CD1c-positive myeloid dendritic cell (primary cell): ENCODE measurements around the gene PLOD2.
A peak's percentile ranks its signal among the peaks of the same experiment; 100 is the strongest.

ENCODE experiments used
- DNase-seq: peaks from one replicate; pipeline ENCODE4 v3.0.0-alpha.2; 2016; ENCODE audit errors: extremely low spot score

PLOD2 gene

DNA sequence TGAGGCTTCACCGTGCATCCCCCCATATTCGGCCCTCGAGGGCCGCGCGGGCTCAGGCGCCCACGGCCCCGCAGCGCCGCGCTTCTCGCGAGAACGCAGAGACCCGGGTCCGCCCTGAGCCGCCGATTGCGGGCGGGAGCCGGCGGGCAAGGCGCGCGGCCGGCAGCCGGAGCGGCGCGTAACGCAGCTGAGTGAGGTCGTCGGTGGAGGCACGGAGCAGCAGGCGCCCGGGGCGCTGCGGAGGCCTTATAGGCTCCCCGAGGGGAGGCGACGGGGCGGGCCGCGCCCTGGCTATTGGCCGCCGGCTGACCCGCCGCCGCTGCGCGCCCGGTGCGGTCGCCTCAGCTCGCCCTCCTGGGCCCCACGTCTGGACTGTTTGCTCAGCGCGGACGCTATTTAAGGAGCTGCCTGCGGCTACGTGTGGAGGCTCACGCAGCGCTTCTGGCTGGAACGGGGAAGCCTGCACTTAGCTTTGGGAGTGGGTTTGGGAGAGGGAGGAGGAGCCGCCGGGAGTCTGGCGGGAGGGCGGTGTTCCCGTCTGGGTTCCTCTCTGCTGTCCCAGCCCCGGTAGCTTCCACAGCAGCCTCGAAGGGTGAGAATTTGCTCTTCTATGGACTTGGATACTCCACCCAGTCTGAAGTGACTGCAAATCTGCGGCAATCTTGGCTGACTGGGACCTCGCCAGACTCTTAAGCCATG lies at the start of gene PLOD2:
Gene PLOD2 (minus strand): TSS at position 221 of the 699 bp plus-strand sequence. CDS start 195 bp downstream, at position 26.
- peak; percentile 40 for DNase-seq

DNA sequence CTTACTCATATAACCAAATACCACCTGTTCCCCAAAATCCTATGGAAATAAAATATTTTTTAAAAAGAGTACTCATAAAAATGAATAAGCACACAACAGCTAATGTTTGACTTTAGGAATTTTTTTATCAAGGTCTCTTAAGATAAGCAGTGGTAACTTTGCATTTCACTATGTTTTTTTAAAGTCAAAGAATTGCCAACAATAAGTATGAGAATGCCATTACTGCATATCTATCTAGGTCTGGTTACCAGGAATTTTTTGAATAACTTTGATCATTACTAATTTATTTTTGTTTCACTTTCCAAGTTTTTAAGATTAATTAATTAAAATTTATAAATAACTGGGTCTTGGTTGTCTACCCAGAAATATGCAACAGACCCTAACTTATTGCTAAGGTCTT lies 48.4 kb upstream of the PLOD2 start:
- no peak for DNase-seq

DNA sequence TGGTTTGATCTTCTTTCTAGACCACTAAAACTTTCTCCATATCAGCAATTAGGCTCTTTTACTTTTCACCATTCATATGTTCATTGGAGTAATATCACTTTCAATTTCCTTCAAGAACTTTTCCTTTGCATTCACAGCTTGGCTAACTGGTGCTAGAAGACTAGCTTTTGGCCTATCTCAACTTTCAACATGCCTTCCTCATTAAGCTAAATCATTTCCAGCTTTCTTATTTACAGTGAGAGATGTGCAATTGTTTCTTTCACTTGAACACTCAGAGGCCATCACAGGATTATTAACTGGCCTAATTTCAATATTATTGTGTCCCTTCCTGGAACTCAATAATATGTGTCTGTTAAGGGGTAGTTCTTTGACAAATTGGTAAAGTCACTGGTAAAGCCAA lies 42.8 kb upstream of the PLOD2 start:
- DNase-seq, result no peak

DNA sequence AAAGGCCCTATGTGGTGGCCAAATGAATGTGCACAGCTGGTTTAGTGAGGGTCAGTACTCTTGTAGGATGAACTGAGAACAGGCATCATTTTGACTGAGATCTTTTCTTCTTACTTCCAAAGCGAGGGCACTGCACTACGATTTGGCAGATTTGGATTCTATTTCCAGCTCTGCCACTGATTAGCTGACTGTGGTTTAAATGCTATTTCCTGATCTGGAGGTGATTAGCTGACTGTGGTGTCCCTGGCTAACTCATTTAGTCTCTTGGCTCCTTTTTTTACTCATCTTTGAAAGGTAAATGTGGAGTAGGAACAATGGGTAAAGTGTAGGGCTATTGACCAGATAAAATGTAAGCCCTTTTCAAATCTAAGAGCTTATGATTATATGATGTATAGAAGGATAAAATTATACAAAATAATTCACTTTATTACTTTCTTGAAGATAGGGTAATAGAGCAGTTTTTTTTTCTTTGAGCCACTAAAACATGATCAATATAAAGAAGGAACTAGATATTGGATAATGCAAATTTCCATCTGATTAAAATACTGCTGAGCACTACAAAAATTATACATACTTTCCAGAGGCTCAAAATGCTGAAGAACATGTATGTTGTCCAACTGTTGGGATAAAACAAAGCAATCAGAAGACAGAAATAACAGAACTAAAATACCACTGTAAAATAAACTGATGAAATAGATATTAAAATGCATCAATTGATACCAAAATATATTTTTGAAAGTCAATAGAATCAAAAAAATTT lies 39.7 kb upstream of the PLOD2 start:
- no peak for DNase-seq

DNA sequence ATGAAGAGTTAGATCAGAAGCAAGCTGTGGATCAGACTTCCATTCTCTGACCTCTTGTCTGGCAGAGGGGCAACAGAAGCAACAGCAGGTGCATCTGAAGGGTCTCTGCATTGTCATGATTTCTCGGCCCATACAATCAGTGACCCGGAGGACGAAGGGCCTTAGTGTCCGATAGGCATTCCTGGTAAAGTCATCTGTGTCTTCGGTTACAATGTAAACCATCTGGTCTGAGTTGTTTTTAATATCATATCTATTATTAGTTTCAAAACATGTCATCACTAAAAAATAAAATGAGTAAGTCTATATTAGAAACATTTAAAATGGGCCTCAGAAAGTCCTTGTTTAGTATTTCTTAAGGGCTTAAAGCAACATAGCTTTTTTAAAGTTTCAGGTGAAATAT lies 38.8 kb upstream of the PLOD2 start:
- no peak for DNase-seq

DNA sequence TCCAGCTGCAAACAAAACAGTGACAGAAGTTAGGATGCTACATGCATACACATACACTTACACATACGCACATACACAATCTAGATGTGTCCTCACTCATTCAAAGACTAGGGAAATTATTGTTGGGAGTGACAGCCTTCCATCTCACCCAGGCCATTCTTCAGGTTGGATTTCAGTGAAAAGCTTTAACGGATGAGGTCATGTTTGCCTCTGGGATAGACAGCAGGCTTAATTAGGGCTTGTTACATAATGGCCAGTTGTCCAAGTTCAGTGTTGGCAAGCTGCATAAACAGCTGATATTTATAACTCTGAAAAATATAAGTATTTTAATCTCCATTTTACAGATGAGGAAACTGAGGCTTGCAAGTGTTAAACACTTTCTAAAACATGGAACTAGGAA lies 35.8 kb upstream of the PLOD2 start:
- no peak for DNase-seq

DNA sequence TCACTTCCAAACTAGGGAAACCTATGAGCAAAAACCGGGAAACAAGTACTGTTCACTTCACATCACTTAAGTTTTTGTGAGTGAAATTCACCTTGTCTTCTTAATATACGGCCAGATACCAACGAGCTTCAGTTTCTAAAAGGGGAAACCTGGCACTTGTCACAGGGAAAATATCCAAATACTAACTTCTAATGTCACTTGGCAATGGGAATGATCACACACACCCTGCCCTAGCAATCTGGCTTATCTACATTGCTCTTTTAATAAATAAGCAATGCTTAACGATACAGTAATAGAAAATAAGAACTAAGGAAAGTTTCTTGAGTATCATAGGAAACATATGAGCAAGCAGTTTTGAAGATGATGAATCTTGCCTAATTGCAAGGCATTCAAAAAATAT lies 34.6 kb upstream of the PLOD2 start:
- no peak for DNase-seq

DNA sequence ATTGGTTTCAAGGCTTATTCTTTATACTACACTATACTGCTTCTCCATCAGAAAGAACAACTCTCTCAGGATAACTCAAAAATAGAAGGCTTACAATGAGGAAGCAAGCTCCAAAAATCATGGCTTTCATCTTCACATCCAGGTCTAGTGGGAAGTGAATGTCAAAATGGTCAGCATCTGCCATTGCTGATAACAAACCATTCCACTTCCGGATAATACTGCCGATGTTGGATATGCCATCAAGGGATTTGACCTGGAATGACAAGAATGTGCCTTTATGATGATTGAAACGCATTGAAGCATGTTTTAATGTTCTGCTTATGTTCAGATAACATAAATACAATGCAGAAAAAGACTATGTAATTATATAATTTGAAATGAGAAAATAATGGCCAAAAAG lies 34.0 kb upstream of the PLOD2 start:
- no peak for DNase-seq

DNA sequence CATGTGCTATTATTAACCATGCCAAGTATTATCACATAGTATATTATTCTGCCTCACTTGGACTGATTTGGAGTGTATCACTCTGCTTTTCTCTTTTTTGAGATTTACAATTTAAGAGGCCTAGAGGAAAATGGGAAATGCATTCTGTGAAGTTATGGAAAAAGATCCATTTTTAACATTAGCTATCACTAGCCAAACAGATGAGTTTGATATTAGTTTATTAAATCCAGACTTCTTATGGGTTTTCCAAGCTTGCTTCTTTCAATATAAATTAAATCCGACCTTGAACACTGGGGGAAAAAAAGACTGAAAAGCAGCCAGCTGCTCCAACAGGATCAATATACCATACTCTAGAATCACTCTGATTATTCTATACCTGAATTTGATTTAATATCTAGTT lies 30.1 kb upstream of the PLOD2 start:
- no peak for DNase-seq

DNA sequence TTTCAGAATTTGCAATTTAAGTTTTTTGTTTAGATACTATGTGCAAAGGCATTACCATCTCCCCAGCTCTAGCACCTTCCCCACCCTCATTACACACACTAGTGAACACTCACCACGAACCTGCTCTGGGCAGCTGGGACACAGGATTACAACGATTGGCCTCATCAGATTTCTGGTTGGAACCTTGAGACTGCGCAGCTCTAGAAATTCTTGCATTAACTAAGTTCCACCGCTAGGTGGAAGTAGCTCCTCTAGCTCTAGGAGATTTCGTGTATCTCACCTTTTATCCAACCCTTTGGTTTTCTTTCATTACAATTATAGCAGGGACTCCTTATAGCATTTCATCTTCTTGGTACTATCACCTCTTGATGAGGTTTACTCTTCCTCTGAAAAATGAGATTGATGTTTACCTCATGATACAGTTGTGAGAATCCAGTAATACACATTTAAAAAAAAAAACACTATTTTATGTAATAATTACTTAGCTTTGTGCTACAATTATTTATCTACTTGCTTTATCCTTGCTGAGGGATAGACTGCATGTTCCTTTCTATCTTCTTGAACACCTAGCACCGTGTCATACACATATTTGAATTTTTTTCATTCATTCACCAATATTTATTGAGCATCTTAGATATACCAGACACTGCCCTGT lies 28.7 kb upstream of the PLOD2 start:
- peak; percentile 52 for DNase-seq

DNA sequence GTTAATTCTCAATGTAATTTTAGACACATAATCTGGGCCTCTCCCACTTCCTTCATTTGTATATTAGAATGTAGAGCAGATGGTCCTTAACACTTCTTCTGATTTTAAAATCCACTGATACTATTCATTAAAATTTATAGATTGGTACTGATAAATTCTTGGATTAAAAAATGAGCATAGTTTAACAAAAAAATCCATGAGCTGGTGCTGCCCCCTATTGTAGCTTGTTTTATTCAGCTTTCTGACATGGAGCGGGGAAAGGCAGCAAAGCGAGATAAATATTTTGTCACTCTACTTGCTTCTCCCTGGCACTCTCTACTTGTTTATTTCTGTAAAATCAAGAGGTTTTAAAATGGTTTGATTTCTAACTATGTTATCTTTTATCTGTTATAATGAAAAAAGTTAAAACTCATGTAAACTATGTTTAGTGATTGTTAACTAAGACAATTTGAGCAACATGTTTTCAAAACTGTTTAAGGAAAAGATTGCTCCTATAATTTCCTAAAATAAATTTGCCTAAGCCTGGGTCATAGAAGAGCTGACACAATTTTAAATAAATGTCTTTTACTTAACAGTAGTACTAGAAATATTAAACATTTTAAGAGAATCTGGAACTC lies 26.5 kb upstream of the PLOD2 start:
- no peak for DNase-seq

DNA sequence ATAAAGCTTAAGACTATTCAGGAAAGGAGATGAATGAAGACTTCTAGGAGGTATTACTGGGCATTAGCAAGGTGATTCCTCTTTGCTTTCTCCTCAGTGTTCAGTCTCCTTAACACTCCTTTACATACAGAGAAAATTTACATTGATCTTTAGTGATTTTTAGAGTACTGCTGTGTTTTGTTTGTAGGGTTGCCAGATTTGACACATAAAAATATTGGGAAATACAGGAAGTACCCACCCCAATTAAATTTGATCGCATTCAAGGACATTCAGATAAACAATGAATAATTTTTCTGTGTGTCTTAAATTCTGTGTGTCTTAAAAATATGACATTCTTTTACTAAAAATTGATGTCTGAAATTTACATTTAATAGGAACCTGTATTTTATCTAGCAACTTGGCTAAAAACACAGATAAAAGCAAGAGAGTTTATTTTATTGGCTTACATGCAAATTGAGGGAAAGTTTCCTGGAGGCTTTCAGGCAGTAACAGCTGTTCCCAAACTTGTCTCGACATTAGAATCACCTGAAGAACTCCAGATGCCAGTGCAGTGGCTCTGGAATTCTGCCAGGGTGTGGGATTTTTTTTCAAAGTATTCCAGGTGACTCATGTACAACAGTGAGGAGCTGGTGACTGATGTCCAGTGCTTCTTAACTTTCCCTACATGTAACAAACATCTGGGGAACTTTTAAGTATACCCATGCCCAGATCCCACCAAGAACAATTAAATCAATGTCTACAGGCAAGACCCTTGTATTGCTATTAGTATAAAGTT lies 23.4 kb upstream of the PLOD2 start:
- DNase-seq, result no peak

DNA sequence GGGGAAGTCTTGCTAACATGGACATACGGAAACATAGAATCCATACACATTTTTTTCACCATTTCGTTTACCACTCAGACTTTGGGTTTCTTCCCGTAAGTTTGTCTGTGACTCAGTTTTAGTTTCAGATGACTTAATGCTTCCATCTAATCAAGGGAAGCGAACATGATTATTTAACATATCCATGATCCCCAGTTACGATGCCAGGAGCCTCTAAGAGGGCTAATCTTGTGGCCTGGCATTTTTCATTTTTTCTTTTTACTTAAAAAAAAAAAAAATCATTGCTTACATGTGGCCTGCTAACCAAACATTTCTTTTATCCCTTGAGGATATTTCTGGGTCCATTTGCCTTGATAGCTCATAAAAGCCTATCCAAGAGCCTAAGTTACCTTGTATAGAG lies 20.2 kb upstream of the PLOD2 start:
- DNase-seq, result no peak

DNA sequence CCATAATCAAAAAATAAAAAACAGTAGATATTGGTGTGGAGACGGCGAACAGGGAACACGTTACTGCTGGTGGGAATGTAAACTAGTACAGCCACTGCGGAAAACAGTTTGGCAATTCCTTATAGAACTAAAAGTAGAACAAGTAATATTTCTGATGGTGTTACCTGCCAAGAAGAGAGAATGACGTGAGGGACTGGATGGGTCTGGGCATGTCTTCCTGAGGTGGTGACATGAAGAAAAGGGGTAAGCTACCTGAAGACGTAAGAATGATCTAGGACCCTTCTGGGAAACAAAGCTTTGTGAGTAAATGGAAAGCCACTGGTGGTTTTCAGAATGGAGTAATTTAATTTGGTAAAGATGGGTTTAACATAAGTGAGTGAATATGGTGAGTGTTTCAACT lies 19.4 kb upstream of the PLOD2 start:
- no peak for DNase-seq

DNA sequence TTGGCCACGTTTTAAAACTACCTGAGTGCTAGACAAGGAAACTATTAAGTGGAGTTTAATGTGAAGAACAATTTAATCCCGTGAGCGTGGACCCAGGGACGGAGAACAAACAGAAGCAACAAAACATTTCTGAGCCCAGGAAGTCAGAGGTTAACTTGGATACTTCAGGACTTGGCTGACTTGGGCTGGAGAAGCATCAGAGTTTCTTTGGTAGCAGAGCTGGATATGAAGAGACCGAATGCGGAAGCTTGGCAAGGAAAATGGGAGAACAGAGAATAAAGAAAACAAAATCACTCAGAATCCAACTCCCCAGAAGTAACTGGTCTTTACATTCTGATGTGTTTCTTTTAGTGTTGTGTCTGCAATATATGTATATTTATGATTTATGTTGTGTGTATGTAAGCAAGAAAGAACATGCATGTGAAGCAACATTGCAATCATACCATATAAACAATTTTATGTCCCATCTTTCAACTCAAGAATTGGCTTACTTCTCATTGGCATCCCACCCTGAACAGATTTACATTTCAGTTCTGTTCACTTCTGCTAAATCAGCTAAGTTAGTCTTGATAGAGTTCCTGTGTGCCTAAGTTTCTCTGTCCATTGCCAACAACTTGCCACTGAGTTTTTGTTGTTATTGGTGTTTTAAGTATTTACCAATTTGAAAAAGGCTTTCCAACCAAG lies 17.2 kb upstream of the PLOD2 start:
- no peak for DNase-seq

DNA sequence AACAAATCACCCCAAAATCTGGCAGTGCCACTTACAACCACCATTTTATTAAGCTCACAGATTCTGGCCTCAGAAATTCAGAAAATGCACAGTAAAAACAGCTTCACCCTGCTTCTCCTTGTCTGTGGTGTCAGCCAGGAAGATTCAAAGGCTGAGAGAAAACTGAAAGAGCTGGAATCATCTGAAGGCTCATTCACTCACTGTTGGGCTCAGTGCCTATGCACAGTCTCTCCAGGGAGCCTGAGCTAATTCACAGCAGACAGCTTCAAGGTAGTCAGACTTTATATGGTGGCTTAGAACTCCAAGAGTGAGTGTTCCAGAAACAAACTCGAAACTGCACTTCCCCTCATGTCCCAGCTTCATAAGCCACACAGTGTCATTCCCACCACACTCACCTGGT lies 16.5 kb upstream of the PLOD2 start:
- DNase-seq, result no peak

DNA sequence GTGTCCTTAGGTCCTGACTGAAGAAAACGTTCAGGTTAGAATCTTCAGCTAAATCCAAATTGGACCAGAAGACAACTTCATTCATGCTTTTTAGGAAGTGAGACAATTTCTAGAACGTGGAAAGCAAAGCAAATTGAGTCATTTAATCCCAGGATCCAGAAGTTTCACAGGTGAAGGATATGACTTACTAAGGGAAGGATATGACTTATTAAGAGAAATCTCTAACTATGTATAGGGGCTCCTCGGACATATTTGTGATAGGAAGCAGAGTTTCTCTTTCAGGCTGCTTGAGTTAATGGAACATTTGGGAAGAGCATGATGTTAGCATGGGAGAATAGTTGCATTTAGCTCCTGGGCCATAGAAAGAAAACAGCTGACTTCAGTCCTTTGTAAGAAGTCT lies 16.1 kb upstream of the PLOD2 start:
- DNase-seq, result no peak

DNA sequence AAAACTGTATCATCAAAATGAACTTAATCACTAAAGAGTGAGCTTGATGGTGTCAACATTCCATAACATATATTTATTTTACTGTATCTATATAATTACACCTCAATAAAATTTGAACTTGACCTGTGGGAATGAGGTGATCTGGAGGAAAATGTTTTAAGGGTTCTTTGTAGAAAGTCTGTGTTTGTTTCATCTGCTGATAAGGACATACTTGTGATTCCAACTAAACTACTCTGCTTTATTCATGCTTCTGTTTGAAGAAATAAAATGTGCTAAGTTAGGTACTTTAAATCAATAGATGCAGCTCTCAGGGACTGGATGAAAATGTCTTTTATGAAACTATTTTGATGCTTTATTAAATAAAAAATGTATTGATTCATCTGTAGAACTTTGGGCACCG lies 11.6 kb upstream of the PLOD2 start:
- DNase-seq, result no peak

DNA sequence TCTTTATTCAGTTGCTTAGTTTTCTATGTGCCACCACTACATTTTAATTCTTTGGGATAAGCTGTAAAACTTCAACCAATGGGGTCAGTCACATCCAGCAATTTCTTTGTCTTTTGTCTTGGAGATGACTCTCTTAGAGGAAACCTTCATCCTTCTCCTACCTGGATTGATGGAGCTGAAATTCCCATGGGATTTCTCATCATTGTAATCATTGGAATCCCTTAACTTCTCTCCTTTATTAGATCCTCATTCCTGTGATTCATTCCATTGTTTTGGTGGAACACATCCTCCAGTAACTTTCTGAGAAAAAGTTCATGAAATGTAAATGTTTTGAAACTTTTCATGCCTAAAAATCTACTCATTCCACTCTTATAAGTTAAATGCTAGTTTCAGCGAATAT lies 9.6 kb upstream of the PLOD2 start:
- DNase-seq, result no peak

DNA sequence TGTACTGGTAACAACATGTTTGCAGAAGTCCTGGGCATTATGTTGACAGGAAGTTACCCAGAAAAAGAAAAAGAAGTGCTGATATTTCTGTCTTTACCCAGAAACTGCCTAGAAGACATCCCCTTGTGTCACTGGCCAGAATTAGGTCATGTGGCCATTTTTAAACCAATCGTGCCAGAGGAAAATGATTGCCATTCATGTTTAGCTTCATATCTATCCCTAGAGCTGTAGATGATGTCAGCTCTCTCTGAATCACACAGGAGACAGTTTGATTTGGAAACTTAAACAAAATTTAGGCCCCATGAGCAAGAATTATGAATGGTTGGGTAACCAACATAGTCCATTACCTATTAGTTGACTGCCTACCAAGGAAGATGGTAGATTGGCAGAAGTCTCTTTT lies 8.9 kb upstream of the PLOD2 start:
- DNase-seq, result no peak

DNA sequence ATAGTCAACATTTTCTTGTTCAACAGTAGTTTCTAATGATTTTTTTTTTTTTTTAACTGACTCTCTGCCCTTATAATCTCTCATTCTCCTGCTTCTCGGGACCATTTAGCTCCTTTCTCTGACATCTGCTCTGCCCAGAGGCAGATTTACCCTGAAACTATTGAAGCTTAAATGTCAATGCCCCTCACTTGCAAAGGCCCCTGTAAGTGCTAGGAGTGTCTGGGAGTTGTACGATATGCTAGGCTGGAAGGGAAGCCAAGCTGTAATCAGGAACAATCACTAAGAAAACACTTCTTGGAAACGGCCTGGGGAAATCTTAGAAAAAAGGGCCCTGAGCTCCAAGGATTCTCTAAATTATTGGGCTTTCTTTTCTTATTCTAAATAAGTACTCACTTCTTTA lies 5.8 kb upstream of the PLOD2 start:
- DNase-seq, result no peak
